A673 (cell line): ENCODE data around the gene TTLL6. TPM values are rescaled to one million over a fixed set of nuclear protein-coding genes. Genes with fewer than 3 reads are reported as not detected.
A peak's percentile ranks its signal among the peaks of the same experiment; 100 is the strongest.

Experiments used
- BruUV-seq: library from RNA; stranded (reverse); fragments of 400-500 nt; replicated peaks from 2 replicates; lab custom pipeline; 2021; lab: Mats Ljungman, UMichigan
- CTCF ChIA-PET: fragments of 300-600 bp; sonication (Branson Sonifier 250); formaldehyde crosslinking; loops from one replicate; lab custom pipeline; 2022; ENCODE audit warnings: antibody characterized with exemption; lab: Charles Lee
- POLR2A ChIA-PET: fragments of 300-600 bp; sonication (Branson Sonifier 250); formaldehyde crosslinking; loops from one replicate; lab custom pipeline; 2022; ENCODE audit warnings: antibody characterized with exemption; ENCODE audit not compliant: low non-redundant PET; lab: Charles Lee
- DNase-seq: peaks from one replicate; pipeline ENCODE4 v3.0.0-alpha.2; 2015; ENCODE audit warnings: low spot score
- H3K27ac ChIP-seq: fragments of 200-600 bp; sonication (generic); 2 replicates; pipeline ENCODE4 v1.5.1; 2016; ENCODE audit warnings: mixed run types, low read depth, mild to moderate bottlenecking, mixed read lengths, antibody characterized with exemption, low read length; ENCODE audit not compliant: poor library complexity, severe bottlenecking
- H3K27me3 ChIP-seq: fragments of 200-600 bp; sonication (generic); replicated peaks from 2 replicates; pipeline ENCODE4 v1.6.1; 2017; ENCODE audit warnings: mixed run types, low read depth, mild to moderate bottlenecking, mixed read lengths, antibody characterized with exemption, low read length; ENCODE audit not compliant: insufficient read depth, poor library complexity
- H3K36me3 ChIP-seq: fragments of 200-600 bp; sonication (generic); 2 replicates; pipeline ENCODE4 v1.6.1; 2016; ENCODE audit warnings: mixed run types, mild to moderate bottlenecking, mixed read lengths, antibody characterized with exemption, low read length; ENCODE audit not compliant: insufficient read depth, poor library complexity, severe bottlenecking
- H3K4me1 ChIP-seq: fragments of 200-600 bp; sonication (generic); 2 replicates; pipeline ENCODE4 v1.6.1; 2017; ENCODE audit warnings: mixed run types, mild to moderate bottlenecking, mixed read lengths, antibody characterized with exemption, low read length; ENCODE audit not compliant: insufficient read depth, poor library complexity, severe bottlenecking
- H3K4me3 ChIP-seq: fragments of 200-600 bp; sonication (generic); 2 replicates; pipeline ENCODE4 v1.5.1; 2016; ENCODE audit warnings: low read depth, mixed run types, mild to moderate bottlenecking, mixed read lengths, low read length; ENCODE audit not compliant: poor library complexity, severe bottlenecking
- H3K9me3 ChIP-seq: fragments of 200-600 bp; sonication (generic); 2 replicates; pipeline ENCODE4 v1.6.1; 2016; ENCODE audit warnings: mixed run types, low read depth, mild to moderate bottlenecking, mixed read lengths, antibody characterized with exemption, low read length; ENCODE audit not compliant: poor library complexity, severe bottlenecking
- CTCF ChIP-seq: fragments of 300-800, 200-600 bp; sonication (generic); conservative IDR thresholded peaks from 2 replicates; pipeline ENCODE4 v1.5.1; 2017; ENCODE audit warnings: low read depth, mild to moderate bottlenecking, antibody characterized with exemption, low read length, moderate library complexity, mixed read lengths
- EZH2 ChIP-seq: fragments of 200-600 bp; sonication (generic); IDR thresholded peaks from 2 replicates; pipeline ENCODE4 v1.6.1; 2017; ENCODE audit warnings: borderline replicate concordance, low read depth, mild to moderate bottlenecking, mixed read lengths, antibody characterized with exemption, low read length; ENCODE audit not compliant: poor library complexity, severe bottlenecking
- intact Hi-C: fragments of 100-400 bp; cut with micrococcal nuclease; formaldehyde crosslinking; loops from one replicate; pipeline ENCODE4 v1.10.0; 2022; ENCODE audit not compliant: unreplicated experiment
- total RNA-seq: library from RNA; stranded (reverse); gene quantifications from 2 replicates; pipeline ENCODE4 v1.2.3, GENCODE V29; 2021

Gene TTLL6
- total RNA-seq, 1 experiment from 2014 or later, result 2.3 TPM

GRCh38 chr17:48773245-48773644 lies 43.8 kb downstream of the TTLL6 start:
- Histone ChIP-seq H3K4me1 (peaks cover 8% of the 10 kb centered on the region), H3K4me3 (no peak overlapping the region), H3K27me3 (no peaks in the 10 kb centered on the region), H3K36me3 (no peaks in the 10 kb centered on the region), H3K27ac (no peak overlapping the region), H3K9me3 (no peaks in the 10 kb centered on the region)
- intact Hi-C loops, result no loop called here
- no peak for TF ChIP-seq CTCF
- TF ChIP-seq EZH2, result no peak
- ChIA-PET CTCF (no interaction called here), POLR2A (interaction anchor here (0.6 kb wide), 1 partner anchor 50 kb away, joined by 4 read pairs; the partner anchor contains the start of gene PRAC2)
- no peak for DNase-seq
- BruUV-seq, result no TSS peak

GRCh38 chr17:48770954-48771353 lies 46.1 kb downstream of the TTLL6 start:
- Histone ChIP-seq H3K9me3 (no peaks in the 10 kb centered on the region), H3K4me1 (peaks cover 8% of the 10 kb centered on the region), H3K4me3 (no peak overlapping the region), H3K27ac (peak overlapping the region; percentile 26), H3K36me3 (no peaks in the 10 kb centered on the region), H3K27me3 (no peaks in the 10 kb centered on the region)
- ChIA-PET CTCF (no interaction called here), POLR2A (no interaction called here)
- TF ChIP-seq CTCF, result no peak
- TF ChIP-seq EZH2, result no peak
- intact Hi-C loops, result no loop called here
- peak; percentile 67 for DNase-seq
- no TSS peak for BruUV-seq

- peaks cover 8% of the 10 kb centered on the region for H3K4me1 ChIP-seq
- DNase-seq, result no peak
- CTCF ChIA-PET, result no interaction called here
- H3K4me3 ChIP-seq, result no peak overlapping the region
- no peak for TF ChIP-seq CTCF
- no peak for TF ChIP-seq EZH2
- no peaks in the 10 kb centered on the region for H3K36me3 ChIP-seq
- intact Hi-C loops, result no loop called here
- H3K9me3 ChIP-seq, result no peaks in the 10 kb centered on the region
- POLR2A ChIA-PET, result no interaction called here
- H3K27ac ChIP-seq, result no peak overlapping the region
- no TSS peak for BruUV-seq
- H3K27me3 ChIP-seq, result no peaks in the 10 kb centered on the region
Measured at GRCh38 chr17:48769009-48769675, 47.9 kb downstream of the TTLL6 start.
